ENCODE results near the gene GRB10.
A peak's percentile ranks its signal among the peaks of the same experiment; 100 is the strongest.

The GRB10 gene

DNA sequence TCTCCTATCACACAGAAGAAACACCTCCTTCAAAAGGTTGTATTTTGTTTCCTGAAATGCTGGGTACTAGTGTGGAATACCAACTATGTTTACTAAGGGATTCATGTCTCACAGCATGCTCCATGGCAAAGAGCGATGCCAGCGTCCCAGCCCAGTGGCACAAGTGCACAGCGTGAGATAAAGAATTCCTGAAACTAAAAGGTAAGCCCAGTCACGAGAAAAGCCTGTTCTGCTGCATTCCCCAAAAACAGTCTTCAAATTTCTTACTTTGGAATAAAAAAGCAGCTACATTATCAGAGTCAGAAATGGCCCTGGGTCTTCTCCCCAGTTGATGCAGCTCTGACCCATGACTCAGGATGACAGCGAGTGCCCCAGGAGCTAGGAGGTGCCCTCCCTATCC lies 164.4 kb downstream of the GRB10 start:
- no peak for DNase-seq (ENCODE audit: low read depth)
- H3K4me3 ChIP-seq (ENCODE audit: low read depth, low read length), result no peak overlapping the region
- TF ChIP-seq, protein P1, sequence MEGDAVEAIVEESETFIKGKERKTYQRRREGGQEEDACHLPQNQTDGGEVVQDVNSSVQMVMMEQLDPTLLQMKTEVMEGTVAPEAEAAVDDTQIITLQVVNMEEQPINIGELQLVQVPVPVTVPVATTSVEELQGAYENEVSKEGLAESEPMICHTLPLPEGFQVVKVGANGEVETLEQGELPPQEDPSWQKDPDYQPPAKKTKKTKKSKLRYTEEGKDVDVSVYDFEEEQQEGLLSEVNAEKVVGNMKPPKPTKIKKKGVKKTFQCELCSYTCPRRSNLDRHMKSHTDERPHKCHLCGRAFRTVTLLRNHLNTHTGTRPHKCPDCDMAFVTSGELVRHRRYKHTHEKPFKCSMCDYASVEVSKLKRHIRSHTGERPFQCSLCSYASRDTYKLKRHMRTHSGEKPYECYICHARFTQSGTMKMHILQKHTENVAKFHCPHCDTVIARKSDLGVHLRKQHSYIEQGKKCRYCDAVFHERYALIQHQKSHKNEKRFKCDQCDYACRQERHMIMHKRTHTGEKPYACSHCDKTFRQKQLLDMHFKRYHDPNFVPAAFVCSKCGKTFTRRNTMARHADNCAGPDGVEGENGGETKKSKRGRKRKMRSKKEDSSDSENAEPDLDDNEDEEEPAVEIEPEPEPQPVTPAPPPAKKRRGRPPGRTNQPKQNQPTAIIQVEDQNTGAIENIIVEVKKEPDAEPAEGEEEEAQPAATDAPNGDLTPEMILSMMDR (IDR thresholded peaks at IDR 0.05; ENCODE audit: low read depth, low read length, missing control alignments), result no peak

DNA sequence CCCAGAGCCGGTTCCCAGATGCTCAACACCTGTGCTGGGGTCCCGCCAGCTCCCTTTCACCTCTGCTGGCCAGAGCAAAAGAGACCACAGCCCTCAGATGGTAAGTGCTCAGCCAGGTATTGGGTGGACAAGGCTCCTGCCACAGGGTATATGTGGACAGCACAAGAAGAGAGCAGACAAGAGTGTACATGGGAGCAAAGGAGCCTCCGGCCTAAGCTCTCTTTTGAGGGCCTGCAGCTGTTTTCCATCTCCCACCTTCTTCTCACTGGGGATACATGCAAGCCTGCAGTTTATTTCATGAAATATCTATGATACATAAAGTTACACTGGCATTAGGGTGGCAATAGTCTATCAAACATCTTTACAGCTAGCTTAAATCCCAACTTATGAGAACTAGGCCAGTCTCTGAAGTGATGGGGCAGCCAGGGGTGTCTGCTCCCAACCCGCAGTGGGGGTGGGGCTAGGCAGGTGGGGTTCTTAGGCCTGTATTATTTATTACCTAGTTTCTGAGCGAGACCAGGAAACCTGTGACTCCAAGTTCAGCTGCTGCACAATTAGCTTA lies 167.1 kb downstream of the GRB10 start:
- H3K4me3 ChIP-seq (ENCODE audit: low read depth, low read length), result no peak overlapping the region
- DNase-seq (ENCODE audit: low read depth), result no peak
- TF ChIP-seq, protein P1 (IDR thresholded peaks at IDR 0.05; ENCODE audit: low read depth, low read length, missing control alignments), result no peak

DNA sequence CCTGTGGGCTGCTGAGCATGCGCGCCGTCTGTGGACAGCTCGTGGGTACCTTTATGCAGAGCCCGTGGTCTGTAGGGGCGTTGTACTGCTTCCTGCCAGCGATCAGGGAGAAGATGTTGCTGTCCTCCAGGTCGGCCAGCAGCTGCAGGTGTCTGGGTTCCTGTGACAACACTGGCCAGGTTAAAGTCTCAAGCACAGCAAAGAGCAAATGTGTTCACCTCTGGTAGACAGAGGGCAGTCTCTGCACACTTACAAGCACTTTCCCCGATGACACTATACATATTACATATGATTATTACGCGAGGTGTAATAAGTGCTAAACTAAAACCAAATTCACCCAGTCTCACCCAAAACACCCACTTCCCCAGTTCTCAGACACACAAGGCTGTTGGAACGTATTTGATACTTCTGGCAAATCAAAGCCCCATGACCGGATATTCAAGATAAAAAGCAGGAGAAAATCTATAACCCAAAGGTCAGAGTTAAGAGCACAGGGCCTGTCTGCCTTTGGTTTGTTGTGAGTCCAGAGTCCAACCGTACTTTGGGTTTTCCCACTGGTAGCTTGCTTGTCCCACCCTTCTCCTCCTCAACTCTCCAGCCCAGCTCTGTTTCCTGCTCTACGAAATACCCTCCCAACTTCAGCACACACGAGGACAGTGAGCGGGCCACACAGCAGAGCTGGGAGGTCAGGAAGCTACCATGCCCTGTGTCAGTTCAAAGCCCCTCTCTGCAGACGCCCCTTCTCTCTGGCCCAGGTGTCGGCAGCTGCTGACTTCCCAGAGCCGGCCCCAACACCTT lies 167.8 kb downstream of the GRB10 start:
- no peak for DNase-seq (ENCODE audit: low read depth)
- H3K4me3 ChIP-seq (ENCODE audit: low read depth, low read length), result no peak overlapping the region
- TF ChIP-seq, protein P1 (IDR thresholded peaks at IDR 0.05; ENCODE audit: low read depth, low read length, missing control alignments), result peak; percentile 31

DNA sequence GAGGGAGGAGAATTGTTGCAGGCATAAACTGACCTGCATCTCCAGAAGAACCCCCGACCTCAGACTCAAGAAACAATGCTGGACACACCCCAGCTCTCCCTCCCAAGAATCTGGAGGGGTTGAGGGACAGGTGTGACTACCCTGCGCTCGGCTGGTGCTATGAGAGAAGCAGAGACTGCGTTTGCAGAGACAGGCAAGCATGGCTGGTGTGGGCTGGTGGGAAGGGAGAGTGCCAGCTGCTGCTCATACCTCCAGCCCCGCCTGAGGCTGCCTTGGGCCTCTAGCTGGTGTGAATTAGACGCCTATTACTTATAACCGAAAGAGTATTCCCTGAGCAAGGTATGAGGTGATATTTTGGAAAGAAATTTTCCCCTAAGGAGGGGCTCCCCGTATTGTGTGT lies 169.2 kb downstream of the GRB10 start:
- DNase-seq (ENCODE audit: low read depth), result no peak
- no peak overlapping the region for H3K4me3 ChIP-seq (ENCODE audit: low read depth, low read length)
- TF ChIP-seq, protein P1 (IDR thresholded peaks at IDR 0.05; ENCODE audit: low read depth, low read length, missing control alignments), result no peak

DNA sequence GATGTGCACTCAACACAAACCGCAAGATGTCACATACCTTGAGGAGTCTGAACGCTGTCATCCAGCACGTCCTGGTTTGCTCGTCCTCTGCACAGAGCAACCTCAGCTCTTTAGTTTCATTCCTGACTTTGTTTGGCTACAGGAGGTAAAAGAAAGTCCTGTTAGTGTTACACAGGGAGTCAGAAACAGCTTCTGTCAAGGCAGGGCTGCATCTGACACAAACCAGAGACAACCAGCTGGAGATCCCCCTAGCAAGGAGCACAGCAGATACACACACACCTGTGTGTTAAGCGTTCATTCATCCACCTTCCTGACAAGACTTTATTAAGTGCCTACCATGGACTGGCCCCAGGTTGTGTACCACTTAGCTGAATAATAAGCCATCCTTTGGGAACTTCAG lies 170.0 kb downstream of the GRB10 start:
- TF ChIP-seq, protein P1 (IDR thresholded peaks at IDR 0.05; ENCODE audit: low read depth, low read length, missing control alignments), result no peak
- H3K4me3 ChIP-seq (ENCODE audit: low read depth, low read length), result no peak overlapping the region
- no peak for DNase-seq (ENCODE audit: low read depth)

DNA sequence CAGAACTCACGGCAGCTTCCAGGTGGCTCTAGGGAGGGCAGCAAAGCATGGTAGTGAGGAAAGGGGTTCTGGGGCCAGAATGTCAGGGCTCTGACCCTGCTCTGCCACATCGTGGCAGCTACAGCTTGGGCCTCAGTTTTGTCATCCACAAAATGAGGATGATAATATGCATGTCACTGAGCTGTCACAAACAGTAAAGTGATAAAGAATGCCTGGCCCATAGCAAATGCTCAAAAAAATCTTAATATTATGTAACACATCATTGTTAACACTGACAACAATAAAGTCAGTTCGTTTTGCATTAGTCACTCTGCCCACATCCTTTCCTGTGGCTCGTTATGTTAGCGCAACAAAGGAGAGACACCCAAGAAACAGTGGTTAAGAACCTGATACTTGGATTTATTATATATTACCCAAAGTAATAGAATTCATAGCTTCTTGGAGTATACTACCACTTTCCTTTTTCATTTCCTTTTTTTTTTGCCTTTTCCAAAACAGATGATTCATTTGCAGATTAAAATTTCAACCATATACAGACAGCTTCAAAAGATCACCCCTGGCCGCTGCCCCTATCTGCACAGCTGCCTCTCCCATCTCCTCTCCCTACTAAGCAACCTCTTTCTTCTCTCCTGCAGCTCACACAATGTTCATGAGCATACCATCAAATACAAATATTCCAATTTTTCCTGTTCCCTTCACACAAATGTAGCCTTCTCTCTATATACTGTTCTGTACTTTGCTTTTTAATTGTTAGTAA lies 172.0 kb downstream of the GRB10 start:
- no peak for DNase-seq (ENCODE audit: low read depth)
- TF ChIP-seq, protein P1 (IDR thresholded peaks at IDR 0.05; ENCODE audit: low read depth, low read length, missing control alignments), result no peak

More for the DNA sequence above, 172.0 kb downstream of the GRB10 start:
- no peak overlapping the region for H3K4me3 ChIP-seq (ENCODE audit: low read depth, low read length)

All from GM12864 (cell line).